Stomach (tissue), 9 donors: ENCODE data around the gene GBE1. TPM values are rescaled to one million over a fixed set of nuclear protein-coding genes. Genes with fewer than 3 reads are reported as not detected.

Experiments
- DNase-seq, 2 donors: peaks; one replicate each; pipeline versions ENCODE4 v3.0.0 to v3.0.0-alpha.2; 2013 to 2019
- H3K27ac ChIP-seq, 5 donors: fragments of 200-600 bp in 4 of 5; sonication (generic) in 4 of 5; one replicate each; pipeline ENCODE4 v1.5.1; 2013 to 2019; ENCODE audit warnings: mild to moderate bottlenecking in 1 of 5, moderate library complexity in 1 of 5
- H3K27me3 ChIP-seq, 3 donors: fragments of 200-600 bp; sonication (generic); one replicate each; pipeline ENCODE4 v1.5.1; 2017 to 2019; ENCODE audit warnings: mixed run types in 1 of 3
- H3K36me3 ChIP-seq, 4 donors: fragments of 200-600 bp; sonication (generic); 1 replicate in 3 of 4; 2 replicates in 1 of 4; pipeline ENCODE4 v1.5.1; 2016 to 2019
- H3K4me1 ChIP-seq, 4 donors: fragments of 200-600 bp; sonication (generic); one replicate each; pipeline ENCODE4 v1.5.1; 2016 to 2019
- H3K4me3 ChIP-seq, 4 donors: fragments of 200-600 bp; sonication (generic) in 3 of 4; one replicate each; pipeline ENCODE4 v1.5.1; 2016 to 2019; ENCODE audit warnings: mild to moderate bottlenecking in 1 of 4
- H3K9me3 ChIP-seq, 4 donors: fragments of 200-600 bp; sonication (generic); one replicate each; pipeline ENCODE4 v1.5.1; 2016 to 2019
- EP300 ChIP-seq: sonication (generic); formaldehyde crosslinking; IDR thresholded peaks from one replicate; pipeline ENCODE4 v1.6.1; 2017; ENCODE audit warnings: antibody characterized with exemption
- POLR2A ChIP-seq, 4 donors: fragments of 450-650 bp; IDR thresholded peaks; one replicate each; pipeline ENCODE4 v1.6.1; 2016; ENCODE audit warnings: antibody characterized with exemption in 4 of 4, control low read depth in 2 of 4, mild to moderate bottlenecking in 1 of 4, moderate library complexity in 1 of 4
- POLR2AphosphoS5 ChIP-seq, 3 donors: sonication (generic); formaldehyde crosslinking; IDR thresholded peaks; one replicate each; pipeline ENCODE4 v1.6.1; 2016; ENCODE audit warnings: antibody characterized with exemption in 3 of 3
- WGBS, 5 donors: extraction: QIAGEN DNeasy Blood & Tissue Kit in 3 of 5; methylation state at CpG; one replicate each; pipeline versions ENCODE4 v1.1.5 to v1.1.7; 2013 to 2018; 5-methylcytosine and 5-hydroxymethylcytosine counted together
- intact Hi-C: fragments of 100-400 bp; cut with DNase I; formaldehyde crosslinking; loops from one replicate; pipeline ENCODE4 v1.15.1; 2023; ENCODE audit warnings: low total_unique reads
- polyA plus RNA-seq, 3 donors: library from polyadenylated mRNA; stranded (reverse); fragments of 200-250 nt; gene quantifications; one replicate each; pipeline ENCODE4 v1.2.3, GENCODE V29; 2013
- total RNA-seq, 5 donors: library from RNA; depleted of rRNA; stranded (reverse); fragments of >200 nt; gene quantifications; one replicate each; pipeline versions ENCODE4 v1.1.0 to v1.2.3, GENCODE V29; 2014 to 2016
- TF ChIP-seq, protein P1 (sequence below), 7 experiments: fragments of 450-650 bp in 4 of 7; fragments of 200-600 bp in 3 of 7; sonication (generic) in 3 of 7; IDR thresholded peaks; one replicate each; pipeline ENCODE4 v1.5.1; 2016 to 2019; ENCODE audit warnings: antibody characterized with exemption in 7 of 7, control low read depth in 2 of 7, mild to moderate bottlenecking in 1 of 7
- donor health status: healthy with polysubstance abuse.
- donor health status: Bipolar disorder and iron deficiency.
- donor health status: healthy.

The GBE1 gene
- total and polyA plus RNA-seq, 8 donors, result 8.2 to 57.1 (median 11.6) TPM

DNA sequence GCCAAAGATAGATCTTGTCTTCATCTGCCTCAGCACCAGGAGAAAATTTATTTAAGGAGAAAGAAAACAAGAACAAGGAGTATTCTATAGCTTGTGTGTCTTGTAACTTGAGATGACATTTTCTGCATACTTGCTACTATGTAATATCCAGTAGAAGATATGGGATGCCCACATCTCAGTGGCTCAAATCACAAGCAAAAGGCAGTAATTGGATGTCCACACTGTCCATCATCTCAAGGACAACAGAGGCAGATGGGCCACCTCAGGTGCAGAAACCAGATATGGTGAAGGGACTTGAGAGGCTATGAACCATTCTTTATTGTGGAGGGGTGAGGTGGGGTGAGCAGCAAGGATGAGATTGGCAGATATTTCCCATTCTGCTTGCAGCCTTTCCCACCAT, 309.0 kb downstream of the GBE1 start:
- TF ChIP-seq POLR2A (IDR thresholded peaks at IDR 0.05) (no peak), EP300 (no peak), POLR2AphosphoS5 (IDR thresholded peaks at IDR 0.05) (no peak)
- TF ChIP-seq, protein P1, sequence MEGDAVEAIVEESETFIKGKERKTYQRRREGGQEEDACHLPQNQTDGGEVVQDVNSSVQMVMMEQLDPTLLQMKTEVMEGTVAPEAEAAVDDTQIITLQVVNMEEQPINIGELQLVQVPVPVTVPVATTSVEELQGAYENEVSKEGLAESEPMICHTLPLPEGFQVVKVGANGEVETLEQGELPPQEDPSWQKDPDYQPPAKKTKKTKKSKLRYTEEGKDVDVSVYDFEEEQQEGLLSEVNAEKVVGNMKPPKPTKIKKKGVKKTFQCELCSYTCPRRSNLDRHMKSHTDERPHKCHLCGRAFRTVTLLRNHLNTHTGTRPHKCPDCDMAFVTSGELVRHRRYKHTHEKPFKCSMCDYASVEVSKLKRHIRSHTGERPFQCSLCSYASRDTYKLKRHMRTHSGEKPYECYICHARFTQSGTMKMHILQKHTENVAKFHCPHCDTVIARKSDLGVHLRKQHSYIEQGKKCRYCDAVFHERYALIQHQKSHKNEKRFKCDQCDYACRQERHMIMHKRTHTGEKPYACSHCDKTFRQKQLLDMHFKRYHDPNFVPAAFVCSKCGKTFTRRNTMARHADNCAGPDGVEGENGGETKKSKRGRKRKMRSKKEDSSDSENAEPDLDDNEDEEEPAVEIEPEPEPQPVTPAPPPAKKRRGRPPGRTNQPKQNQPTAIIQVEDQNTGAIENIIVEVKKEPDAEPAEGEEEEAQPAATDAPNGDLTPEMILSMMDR (IDR thresholded peaks at IDR 0.05), result no peak
- H3K9me3 ChIP-seq, result no peaks in the 10 kb centered on the region
- intact Hi-C loops, result no loop called here
- no peaks in the 10 kb centered on the region for H3K36me3 ChIP-seq
- no peak overlapping the region for H3K4me3 ChIP-seq
- H3K27ac ChIP-seq, result no peak overlapping the region
- no peaks in the 10 kb centered on the region for H3K27me3 ChIP-seq
- H3K4me1 ChIP-seq, result no peaks in the 10 kb centered on the region
- DNase-seq, result no peak

DNA sequence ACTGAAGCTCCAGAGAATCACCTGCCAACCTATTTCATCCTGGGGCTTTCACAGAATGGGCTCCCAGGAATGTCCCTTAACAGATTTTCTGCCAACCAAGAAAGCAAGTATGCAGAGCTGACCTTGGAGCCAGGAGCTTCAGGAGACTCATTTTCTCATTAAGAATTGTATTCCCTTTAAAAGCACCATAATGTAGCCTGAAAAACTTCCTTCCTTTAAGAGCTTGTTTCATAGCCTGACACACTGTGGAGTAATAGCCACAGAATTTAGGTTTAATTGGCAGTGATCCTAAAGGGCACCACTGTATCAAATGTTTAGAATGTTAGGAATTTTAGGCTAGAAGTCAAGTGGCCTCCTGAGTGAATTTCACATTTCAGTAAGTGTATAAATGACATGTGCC, 309.8 kb downstream of the GBE1 start:
- Histone ChIP-seq H3K27ac (no peak overlapping the region), H3K4me3 (no peak overlapping the region), H3K27me3 (no peaks in the 10 kb centered on the region), H3K4me1 (no peaks in the 10 kb centered on the region), H3K36me3 (no peaks in the 10 kb centered on the region), H3K9me3 (no peaks in the 10 kb centered on the region)
- DNase-seq, result no peak
- intact Hi-C loops, result no loop called here
- TF ChIP-seq EP300, result no peak

DNA sequence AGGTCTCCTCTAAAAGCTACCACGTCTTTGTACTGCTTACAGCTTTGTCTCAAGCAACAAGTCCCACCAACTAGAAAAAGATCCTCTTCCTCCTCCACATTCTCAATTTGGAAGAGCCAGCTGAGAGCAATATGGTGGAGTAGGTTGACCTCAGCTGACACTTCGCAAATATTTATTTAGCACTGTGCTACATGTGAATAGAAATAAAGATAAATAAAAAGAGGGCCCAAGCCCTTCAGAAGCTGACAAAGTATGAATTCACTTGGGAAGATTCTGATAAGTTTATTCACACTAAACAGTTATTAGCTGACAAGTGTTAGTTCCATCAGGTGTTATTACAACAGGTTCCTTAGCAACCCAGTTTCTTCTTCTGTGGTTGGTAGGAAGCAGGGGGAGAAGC, 310.3 kb downstream of the GBE1 start:
- Histone ChIP-seq H3K27ac (no peak overlapping the region), H3K9me3 (no peaks in the 10 kb centered on the region), H3K36me3 (no peaks in the 10 kb centered on the region), H3K4me3 (no peak overlapping the region), H3K4me1 (no peaks in the 10 kb centered on the region), H3K27me3 (no peaks in the 10 kb centered on the region)
- 82 to 86% (median 84%) methylated on average over 2 of the region's 2 CpGs for WGBS, 5 donors
- DNase-seq, result no peak
- TF ChIP-seq EP300 (no peak), POLR2AphosphoS5 (IDR thresholded peaks at IDR 0.05) (no peak), POLR2A (IDR thresholded peaks at IDR 0.05) (no peak)
- TF ChIP-seq, protein P1 (IDR thresholded peaks at IDR 0.05), result no peak
- intact Hi-C loops, result no loop called here

DNA sequence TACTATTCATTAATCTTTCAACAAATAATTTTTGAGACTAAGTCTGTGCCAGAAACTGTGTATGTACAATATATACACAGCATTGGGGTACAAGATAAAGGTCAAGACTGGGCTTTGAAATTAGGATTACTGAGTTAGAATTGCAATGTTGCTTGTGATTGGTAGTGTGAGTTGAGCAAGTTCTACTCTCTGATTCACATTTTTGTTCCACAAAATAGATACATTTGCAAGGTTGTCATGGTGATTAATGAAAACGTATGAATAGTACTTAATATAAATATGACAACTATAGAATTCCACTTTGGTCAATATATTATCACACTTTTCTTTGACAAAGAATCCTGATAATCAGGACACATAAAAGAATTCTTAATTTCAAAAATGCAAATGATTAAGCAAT, 314.6 kb downstream of the GBE1 start:
- H3K36me3 ChIP-seq, result no peaks in the 10 kb centered on the region
- no peaks in the 10 kb centered on the region for H3K4me1 ChIP-seq
- H3K27me3 ChIP-seq, result no peaks in the 10 kb centered on the region
- 68 to 83% (median 80%) methylated on average over 1 of the region's 1 CpG for WGBS, 5 donors
- TF ChIP-seq, protein P1 (IDR thresholded peaks at IDR 0.05), result no peak
- TF ChIP-seq POLR2A (IDR thresholded peaks at IDR 0.05), result no peak
- TF ChIP-seq POLR2AphosphoS5 (IDR thresholded peaks at IDR 0.05), result no peak
- no peak for TF ChIP-seq EP300
- DNase-seq, result no peak
- intact Hi-C loops, result no loop called here
- H3K4me3 ChIP-seq, result no peak overlapping the region
- no peaks in the 10 kb centered on the region for H3K9me3 ChIP-seq
- H3K27ac ChIP-seq, result no peak overlapping the region

DNA sequence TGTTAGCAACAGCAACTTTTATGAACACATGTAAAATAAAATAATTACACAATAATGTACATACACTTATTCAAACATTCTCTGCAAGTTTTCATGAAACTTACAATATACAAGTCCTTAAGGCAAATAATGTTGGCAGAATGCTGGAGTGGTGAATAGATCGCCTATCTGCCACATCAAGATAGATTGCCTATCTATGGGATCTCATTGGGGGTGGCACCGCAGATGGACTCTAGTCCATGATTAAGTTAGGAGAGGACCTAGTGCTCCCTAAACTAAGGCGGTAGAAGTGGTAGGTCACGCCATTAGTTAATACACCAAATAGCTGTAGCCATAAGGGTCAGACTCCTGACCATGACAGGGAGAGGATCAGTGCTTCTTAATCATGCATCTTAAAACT, 315.7 kb downstream of the GBE1 start:
- intact Hi-C loops, result no loop called here
- no peak for DNase-seq
- Histone ChIP-seq H3K36me3 (no peaks in the 10 kb centered on the region), H3K4me1 (no peaks in the 10 kb centered on the region), H3K27ac (no peak overlapping the region), H3K4me3 (no peak overlapping the region), H3K27me3 (no peaks in the 10 kb centered on the region), H3K9me3 (no peaks in the 10 kb centered on the region)
- TF ChIP-seq EP300 (no peak), POLR2AphosphoS5 (IDR thresholded peaks at IDR 0.05) (no peak), POLR2A (IDR thresholded peaks at IDR 0.05) (no peak)
- TF ChIP-seq, protein P1 (IDR thresholded peaks at IDR 0.05), result no peak
- 92 to 98% (median 97%) methylated on average over 4 of the region's 4 CpGs for WGBS, 5 donors
